GM21576 (cell line): ENCODE results near the gene BCL2L11.
A peak's percentile ranks its signal among the peaks of the same experiment; 100 is the strongest.

Experiments
- ATAC-seq: cut with Tn5 transposase; IDR thresholded peaks from one replicate; pipeline ENCODE4 v1.9.1; 2021; ENCODE audit warnings: mild to moderate bottlenecking, moderate library complexity; ENCODE audit not compliant: unreplicated experiment

BCL2L11 gene

GRCh38 chr2:111167076-111167862 is 46.6 kb downstream of the BCL2L11 start:
- ATAC-seq = no peak

GRCh38 chr2:111167863-111168162 is 47.1 kb downstream of the BCL2L11 start:
- ATAC-seq = no peak

- peak; percentile 75 for ATAC-seq
Measured at GRCh38 chr2:111168528-111169239, 48.0 kb downstream of the BCL2L11 start.

GRCh38 chr2:111169268-111169667 is 48.6 kb downstream of the BCL2L11 start:
- ATAC-seq = no peak

- ATAC-seq = no peak
Measured at GRCh38 chr2:111169924-111170323, 49.2 kb downstream of the BCL2L11 start.

- no peak for ATAC-seq
Measured at GRCh38 chr2:111171337-111171930, 50.7 kb downstream of the BCL2L11 start.

GRCh38 chr2:111172666-111173065 is 52.0 kb downstream of the BCL2L11 start:
- no peak for ATAC-seq

GRCh38 chr2:111173338-111173737 is 52.6 kb downstream of the BCL2L11 start:
- no peak for ATAC-seq

GRCh38 chr2:111173856-111174255 is 53.1 kb downstream of the BCL2L11 start:
- ATAC-seq = no peak

GRCh38 chr2:111175615-111176014 is 54.9 kb downstream of the BCL2L11 start:
- no peak for ATAC-seq

- no peak for ATAC-seq
Measured at GRCh38 chr2:111176388-111176787, 55.7 kb downstream of the BCL2L11 start.

- ATAC-seq = no peak
Measured at GRCh38 chr2:111176867-111177266, 56.2 kb downstream of the BCL2L11 start.

- ATAC-seq = no peak
Measured at GRCh38 chr2:111178296-111178695, 57.6 kb downstream of the BCL2L11 start.

GRCh38 chr2:111178730-111179405 is 58.2 kb downstream of the BCL2L11 start:
- no peak for ATAC-seq

- ATAC-seq = no peak
Measured at GRCh38 chr2:111182121-111182520, 61.4 kb downstream of the BCL2L11 start.

GRCh38 chr2:111182740-111183139 is 62.0 kb downstream of the BCL2L11 start:
- no peak for ATAC-seq

- no peak for ATAC-seq
Measured at GRCh38 chr2:111184725-111185310, 64.1 kb downstream of the BCL2L11 start.

- ATAC-seq = no peak
Measured at GRCh38 chr2:111185361-111186022, 64.8 kb downstream of the BCL2L11 start.

- no peak for ATAC-seq
Measured at GRCh38 chr2:111186121-111186715, 65.5 kb downstream of the BCL2L11 start.

GRCh38 chr2:111186933-111187332 is 66.2 kb downstream of the BCL2L11 start:
- no peak for ATAC-seq
